Activated T-helper 1 cell treated with Interleukin-2 at 50 U/mL for 16 hours (primary cell): ENCODE measurements around the gene ACADS.

ENCODE experiments used
- DNase-seq: peaks from one replicate; pipeline ENCODE4 v3.0.0-alpha.2; 2020; ENCODE audit warnings: low read depth

The ACADS gene

DNA sequence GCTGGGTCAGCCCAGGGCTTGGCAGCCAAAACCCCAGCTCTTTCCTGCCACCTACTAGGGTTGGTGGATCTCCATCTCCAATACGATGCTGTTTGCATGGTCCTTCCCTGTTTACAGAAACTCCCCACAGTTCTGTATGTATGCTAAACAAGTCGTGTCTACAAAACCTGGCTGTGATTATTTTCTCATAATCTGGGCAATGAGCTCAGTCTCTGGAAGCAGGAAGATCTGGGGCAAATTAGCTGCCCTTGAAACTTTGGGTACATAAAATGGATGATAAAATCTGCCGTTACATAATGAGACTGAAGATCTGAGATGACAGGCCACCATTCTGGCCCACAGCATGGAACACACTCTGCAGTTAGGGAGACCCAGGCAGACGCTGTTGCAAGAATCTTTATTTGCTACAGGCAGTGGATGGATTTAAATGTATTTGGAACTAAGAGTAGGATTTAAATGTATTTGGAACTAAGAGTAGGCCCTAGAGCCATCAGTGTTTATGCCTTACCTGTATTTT, 31.7 kb downstream of the ACADS start:
- DNase-seq: no peak

DNA sequence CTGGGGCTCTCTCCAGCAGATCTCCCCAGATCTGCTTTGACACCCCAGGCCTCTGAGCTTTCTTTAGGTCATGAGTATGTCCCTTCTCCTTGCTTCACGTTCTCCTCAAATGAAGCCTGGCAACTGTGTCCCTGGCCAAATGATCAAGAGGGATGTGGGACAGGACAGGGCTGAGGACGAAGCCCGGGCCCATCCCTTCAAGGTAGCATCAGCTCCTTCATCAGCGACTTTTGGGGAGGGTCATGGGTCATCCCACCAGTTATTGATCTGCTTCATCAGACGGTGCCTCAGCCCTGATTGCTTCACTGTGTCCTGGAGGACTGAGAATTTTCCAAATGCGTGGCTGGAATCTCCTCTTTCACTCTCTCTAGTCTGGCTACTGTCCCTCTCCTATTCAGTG, 32.3 kb downstream of the ACADS start:
- DNase-seq: no peak

DNA sequence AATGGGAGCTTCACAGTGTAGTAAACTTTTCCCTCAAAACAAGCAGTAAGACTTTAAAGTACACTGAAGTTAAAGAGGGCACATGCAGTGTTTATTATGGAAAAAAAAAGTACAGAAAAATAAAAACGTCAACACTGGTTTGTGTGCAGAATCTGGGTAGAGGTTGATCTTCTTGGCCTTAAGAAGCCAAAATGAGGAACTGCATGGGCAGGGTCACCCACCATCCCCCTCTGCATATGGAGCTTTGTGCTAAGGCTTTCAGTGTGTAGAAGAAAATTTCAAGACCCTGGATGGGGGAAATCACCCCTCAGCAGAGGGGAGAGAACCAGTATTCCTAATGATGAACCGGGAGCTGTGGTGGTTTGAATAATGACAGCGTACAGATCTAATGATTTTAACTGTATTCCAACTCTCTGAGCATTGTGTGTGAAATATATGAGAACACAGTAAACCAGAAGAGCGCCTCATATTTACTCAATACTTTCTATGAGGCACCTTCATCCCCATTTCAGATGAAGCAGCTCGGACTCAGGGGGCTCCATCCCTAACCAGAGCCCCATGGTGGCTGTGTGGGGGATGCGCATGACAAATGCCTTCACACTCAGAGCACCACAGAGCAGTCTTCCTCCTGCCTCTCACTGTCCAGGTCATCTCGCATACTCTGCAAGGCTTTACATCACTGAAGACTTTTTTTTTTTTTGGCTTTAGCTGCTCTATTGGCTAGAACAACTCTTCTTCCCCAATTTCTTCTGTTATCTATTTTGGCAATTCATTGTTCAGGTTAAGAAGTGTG, 33.4 kb downstream of the ACADS start:
- DNase-seq: no peak

DNA sequence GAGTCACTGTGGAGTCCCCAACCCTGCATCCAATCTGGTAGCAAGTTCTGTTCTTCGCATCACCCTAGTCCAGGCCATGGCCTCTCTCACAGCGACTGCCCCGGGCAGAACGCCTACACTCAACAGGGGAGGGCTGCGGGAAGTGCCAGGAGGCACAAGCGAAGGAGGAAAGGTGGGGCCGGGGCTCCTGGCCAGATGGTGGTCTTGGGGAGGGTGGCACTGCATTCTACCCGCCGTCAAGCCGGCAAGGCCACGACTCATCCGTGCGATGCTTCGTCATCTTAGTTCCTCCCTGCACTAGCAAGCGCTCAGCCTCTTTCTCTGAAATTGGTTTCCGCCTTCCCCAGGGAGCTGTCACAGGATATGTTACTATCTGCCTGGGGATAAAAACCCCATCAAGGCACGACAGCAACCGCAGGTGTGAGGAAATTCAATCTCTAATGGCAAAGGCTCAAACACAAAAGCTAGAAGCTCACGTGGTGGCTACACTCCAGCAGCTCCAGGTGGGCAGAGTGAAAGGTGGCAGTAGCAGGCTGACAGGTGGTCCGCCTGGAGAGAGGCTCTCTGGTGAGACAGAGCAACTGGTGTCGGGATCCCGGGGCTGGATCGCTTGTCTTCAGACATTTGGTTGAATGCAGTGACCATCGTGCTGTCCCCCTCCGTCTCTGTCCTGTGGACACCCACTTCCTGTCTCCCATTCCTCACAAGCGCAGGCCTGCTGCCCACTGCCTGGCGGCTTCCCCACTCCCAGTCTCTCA, 34.1 kb downstream of the ACADS start:
- no peak for DNase-seq

DNA sequence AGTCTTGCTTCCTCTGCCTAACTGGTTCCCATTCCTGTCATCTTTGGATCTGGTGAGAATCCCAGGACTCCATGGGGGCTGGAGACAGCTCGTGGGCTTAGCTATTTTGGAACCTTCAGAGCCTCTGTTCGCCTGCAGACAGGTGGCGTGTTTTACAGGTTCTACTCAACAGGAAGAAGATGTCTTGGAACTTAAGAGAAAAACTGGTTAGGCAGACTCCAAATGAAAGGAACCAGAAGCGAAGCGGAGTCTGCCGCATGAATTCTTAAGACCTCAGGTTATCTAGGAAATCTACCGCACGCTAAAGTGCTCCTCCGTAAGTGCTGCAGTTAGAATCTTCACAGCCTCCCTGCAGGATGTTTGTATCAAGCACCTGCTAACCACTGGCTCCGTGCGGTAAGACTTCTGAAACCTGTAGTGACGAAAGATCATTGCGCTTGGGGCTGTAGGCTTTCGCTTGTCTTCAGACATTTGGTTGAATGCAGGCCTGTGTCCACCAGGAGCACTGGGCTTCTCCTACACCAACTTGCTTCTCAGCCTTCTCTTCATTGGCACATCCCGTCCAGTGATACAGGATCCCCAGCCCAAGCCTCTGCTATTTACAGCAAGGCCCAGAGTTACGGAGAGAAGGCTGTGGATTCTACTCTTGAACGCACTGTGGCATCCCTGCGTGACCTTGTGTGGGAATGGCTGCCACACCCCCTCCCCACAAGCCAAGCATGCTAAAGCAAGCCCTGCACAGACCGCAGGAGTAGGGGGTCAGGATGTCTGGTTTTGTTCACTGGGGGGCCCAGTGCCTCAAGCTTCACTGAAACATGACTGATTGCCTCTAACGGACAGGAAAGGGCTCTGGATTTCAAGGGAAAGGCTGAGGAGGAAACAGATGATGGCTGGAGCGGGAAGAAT, 35.0 kb downstream of the ACADS start:
- DNase-seq: no peak

DNA sequence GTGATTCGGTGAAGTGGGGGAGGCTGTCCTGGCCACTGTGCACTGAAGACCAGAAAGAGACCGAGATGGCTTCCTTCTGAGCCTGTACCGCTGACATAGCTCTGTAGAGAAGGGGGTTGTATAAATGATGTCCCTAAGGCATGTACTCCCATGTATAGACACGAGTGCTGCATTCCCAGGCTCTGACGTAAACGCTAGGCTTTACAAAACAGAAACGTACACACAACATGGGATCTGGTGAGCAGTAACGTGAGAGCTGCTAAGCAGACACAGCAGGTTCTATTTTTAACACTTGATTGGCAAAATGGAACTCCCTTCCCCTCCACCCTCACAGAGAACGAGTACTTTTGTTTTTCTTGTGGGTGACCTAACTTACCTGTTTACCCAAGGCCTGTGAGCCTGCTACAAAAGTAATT, 35.9 kb downstream of the ACADS start:
- no peak for DNase-seq

DNA sequence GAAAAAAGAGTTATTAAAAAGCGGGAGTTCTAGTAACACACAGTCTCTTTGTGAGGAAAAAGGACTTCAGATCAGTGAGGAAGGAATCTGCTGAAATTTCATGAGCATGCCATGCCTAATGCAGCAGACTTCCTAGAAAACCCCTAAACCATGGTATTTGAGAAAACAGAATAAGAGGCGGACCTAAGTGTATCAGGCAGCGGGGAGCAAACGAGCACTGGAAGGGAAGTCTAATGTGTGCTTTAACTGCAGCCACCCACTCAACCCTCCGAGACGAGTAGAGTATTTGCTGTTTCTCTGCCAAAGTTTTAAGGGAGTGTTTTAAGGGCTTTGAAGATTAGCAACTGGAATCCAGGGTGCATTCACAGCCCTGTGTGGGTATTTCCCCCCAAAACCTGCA, 36.5 kb downstream of the ACADS start:
- no peak for DNase-seq

DNA sequence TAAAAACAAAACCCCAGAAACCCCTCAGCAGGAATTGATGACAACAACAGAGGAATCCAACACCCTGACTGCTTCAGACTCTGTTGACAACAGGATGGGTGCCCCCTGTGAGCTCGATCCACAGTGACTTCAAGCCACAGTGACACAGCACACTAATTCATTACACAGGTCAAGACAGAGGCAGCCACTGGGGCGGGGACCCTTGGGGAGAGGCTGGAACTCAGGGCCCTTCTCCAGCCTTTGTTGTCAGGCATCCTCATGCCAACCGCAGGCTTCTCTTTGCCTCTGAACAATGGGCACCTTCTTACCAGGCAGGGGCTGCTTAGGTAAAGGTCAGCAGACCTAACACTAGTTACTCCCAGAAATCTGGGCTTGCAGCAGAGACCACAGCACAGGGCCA, 37.6 kb downstream of the ACADS start:
- no peak for DNase-seq

DNA sequence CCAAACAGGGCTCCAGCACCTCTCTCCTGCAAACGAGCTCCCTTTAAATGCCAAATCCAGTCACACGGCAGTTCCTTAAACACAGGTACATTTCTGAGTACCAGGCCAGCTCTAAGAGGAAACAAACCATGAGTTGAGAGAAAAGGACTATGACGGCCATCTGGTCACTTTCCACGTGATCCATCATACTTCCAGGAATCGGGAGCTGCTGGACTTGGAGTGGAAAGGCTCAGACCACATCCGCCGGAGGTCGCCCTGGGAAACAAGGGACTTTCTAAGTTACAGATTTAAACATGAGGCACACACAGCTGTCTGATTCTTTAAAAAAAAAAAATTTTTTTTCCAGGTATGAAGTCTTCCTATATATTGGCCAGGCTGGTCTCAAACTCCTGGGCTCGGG, 39.2 kb downstream of the ACADS start:
- no peak for DNase-seq

DNA sequence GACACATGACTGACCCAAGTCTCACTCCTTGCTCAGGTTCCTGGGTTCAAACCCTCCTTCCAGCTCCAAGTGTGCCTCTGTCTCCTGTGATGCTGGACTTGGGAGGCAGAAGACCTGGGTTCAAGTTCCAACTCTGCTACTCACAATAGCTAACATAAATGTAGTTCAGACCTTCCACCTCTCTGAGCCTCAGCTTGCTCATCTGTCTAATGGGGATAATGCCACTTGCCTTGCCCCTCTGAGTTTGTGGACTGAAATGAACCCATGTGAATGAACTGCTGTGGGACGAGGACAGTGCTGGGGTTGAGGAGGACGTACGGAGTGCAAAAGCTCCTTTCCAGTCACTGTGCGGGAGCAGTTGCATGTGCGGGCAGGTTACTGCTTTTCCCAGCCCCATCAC, 40.9 kb downstream of the ACADS start:
- DNase-seq: no peak

DNA sequence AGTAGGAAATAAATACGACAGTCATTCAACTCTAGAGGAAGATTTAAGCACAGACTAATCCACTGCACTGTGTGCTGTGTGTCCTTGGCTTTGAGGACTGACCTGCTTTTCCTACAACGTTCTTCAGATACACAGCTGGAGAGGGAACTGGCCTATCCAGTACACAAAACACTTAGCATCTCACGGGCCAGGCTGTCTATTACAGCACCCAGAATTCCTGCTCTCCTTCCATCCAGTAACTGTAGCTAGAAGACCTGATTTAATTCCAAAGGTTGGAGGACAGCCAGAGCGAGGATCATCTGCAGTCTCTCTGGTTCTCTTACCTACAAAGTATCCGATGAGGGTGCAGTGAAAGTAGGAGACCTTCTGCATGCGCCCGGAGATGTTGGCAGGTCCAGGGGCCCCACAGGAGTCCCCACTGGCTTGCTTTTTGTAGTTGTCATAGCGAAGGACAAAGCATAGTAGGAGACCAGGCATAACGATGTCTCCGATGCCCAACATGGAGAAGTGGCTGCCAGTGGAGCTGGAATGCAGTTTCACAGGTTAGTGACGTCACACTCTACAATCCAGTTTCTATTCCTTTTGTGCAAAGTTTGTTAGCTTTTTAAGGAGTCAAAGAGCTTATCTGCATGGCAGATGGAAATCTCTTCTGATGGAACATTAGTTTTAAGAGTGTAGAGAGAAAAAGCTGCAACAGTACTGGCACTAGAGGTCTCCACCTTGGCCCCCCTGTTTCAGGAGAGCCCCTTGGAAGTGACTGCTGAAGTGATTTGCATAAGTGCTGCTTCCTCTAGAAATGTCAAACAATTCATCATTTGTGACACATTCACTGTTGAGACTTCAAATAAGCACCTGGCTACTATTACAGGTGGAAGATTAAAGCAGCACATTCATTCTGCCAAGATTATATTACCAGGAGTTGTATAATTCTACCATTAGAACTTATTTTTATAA, 41.7 kb downstream of the ACADS start:
- DNase-seq: no peak

DNA sequence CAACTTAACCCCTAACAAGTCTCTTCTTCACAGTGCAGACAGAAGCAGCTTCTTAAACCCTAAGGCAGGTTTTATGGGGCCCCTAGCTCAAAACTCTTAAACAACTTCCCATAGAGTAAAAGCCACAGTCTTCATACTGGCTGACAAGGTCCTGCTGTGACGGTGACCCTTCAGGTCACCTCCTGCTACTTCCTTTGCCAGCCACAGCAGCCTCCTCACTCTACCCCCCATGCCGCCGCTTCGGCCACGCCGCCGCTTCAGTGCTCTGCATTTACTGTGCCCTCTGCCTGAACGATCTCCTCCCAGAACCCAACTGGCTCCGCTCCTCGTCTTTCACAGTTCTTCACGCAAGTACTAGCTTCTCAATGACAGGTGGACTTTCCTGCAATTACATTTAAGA, 45.5 kb downstream of the ACADS start:
- no peak for DNase-seq

DNA sequence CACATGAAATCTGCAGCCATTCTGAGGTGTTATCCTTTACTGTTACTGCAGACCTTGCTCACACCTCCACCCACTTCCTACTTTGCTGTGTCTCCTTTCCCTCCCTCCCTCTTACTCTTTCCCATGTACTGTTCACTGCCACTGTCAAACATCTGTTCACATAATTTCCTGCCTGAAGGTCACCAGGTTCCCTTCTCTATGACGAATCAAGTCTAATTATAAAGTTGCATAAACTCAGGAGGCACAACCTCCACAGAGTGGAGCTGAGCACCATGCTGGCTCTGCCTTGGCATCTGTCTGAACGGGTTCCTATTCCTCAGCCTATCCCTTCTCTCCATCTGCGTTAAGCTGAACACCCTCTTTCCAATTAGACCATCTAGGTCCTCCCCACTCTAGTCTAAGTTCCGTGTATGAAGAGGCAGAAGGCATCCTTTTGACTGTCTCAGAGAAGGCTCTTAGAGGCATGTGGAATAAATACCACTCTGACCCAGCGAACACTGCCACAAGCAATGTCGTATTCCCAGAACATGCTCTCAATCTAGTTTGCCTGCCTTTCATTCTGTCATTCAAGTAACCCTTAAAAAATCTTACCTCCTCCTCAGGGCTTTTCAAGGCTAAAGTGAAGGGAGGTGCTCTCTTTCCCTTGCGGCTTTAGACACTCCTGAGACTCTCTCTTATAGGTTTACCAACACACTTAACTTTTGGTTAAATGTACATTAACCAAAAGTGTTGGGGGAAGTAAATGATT, 48.7 kb downstream of the ACADS start:
- no peak for DNase-seq

DNA sequence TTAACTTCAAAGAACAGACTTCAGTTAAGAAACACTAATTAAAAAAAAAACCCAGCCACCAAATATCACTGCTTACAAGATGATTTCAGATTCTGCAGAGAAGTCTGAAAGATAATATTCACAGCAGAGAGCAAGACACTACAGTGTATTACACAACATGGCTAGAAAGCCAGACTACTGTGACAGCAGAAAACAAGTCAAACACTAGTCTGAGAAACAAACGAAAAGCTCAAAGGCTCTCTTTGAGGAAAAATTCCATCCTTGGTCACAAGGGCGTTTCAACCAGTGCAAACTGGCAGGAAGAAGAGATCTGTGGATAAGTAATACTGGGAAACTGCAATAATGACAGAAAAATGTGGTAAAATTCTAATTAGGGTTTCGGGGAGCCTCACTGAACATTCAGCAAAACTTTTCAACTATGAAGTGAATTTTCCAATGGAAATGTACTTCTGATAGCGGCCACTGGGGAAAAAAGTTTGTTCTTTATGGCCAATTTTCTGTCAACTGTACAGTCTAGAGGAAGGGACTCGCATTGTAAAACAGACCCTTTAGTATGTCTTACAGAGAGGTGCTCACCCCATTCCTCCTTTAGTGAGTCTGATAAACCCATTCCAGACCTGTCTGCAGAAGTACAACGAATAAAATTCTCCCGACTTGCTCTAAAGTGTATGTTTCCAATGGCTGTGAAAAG, 50.4 kb downstream of the ACADS start:
- no peak for DNase-seq

DNA sequence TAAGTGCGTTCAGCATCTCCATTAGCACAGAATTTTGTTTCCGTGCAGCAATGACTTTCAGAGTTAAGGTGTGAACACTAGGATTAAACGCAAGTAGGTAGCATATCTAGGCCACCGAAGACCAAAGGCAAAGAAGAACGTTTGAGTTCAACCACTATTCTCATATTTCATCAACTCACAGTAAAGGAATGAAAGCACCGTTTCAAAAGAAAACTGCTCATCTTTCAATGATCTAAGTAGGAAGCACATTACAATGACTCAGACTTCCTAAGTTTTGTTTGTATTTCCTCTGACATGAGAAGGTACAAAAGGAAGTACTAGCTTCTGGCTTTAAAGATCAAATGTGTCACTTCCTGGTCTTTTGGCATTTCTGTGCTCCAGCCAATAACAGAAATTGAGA, 57.6 kb downstream of the ACADS start:
- DNase-seq: no peak

DNA sequence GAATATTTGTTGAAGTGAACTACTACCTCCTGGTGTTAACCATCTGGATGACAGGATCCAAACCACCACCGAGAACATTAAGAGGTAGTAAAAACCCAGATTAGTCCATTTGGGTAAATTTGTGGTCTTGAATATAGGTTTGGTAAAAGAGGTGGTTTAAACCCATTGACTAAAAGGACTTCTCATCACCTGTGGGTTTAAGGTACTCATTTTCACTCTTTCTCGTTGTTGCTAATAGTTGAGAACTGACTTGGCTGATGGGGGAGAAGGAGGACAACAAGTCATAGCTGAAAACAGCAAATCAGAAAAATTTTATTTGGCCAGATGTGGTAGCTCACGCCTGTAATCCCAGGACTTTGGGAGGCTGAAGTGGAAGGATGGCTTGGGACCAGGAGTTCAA, 59.2 kb downstream of the ACADS start:
- DNase-seq: no peak

DNA sequence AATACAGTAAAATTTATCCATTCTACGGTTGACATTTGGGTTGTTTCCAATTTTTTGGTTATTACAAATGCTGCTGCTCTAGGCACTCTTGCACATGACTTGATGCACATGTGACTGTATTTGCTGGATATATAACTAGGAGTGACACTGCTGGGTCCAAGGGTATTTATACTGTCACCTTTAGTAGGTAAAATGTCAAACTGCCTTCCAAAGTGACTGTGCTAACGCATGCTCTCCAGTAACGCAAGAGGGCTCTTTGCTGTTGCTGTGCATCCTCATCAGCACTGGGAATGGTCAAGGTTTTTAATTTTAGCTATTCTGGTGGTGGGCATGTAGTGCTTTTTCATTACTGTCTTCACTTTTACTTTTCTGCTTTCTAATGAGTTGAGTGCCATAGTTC, 62.3 kb downstream of the ACADS start:
- no peak for DNase-seq
